GM12891 (cell line): ENCODE measurements around the gene SARS1.

ENCODE experiments used
- POLR2A ChIP-seq: IDR thresholded peaks from 2 replicates; pipeline ENCODE4 v1.6.1; 2011; ENCODE audit warnings: low read depth, low read length, control low read depth
- POLR2AphosphoS5 ChIP-seq: IDR thresholded peaks from 2 replicates; pipeline ENCODE4 v1.6.1; 2011; ENCODE audit warnings: low read depth, low read length, control low read depth
- TAF1 ChIP-seq: IDR thresholded peaks from 2 replicates; pipeline ENCODE4 v1.6.1; 2011; ENCODE audit warnings: low read depth, low read length, control low read depth

DNA sequence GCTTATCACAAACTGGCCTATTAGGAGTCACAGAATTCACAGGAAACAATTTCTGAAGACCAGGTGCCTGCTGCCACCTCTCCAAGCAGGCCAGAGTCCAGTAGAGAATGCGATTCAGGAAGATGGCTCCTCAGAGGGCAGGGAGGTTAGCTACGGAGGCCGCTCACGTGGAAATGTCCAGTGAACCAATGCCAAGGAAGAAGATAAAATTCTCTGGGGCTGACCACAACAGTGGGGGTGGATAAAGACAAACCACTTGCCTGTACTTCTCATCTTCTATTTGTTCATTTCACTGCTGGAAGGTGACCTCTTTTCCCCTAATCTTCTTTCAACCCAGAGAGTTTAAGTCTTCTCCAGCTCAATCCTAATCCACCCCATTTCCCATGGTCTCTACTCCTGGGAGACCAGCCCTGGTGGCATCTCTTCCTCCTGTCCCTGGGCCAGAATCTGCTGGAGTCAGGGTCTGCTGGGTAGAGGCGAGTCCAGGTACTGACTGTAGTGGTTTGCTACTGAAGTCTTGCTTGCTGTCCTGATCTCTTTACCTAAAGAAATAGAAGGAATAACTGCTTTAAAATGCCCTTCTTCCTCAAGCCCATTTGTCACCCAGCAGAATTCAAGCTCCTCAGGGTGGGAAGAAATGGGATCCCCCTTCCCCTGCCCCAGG lies 66.0 kb downstream of the SARS1 start:
- no peak for TF ChIP-seq POLR2AphosphoS5
- no peak for TF ChIP-seq POLR2A
- no peak for TF ChIP-seq TAF1
